Posterior vena cava (tissue), 2 donors: ENCODE measurements around the gene ZBTB2. TPM values are rescaled to one million over a fixed set of nuclear protein-coding genes. Genes with fewer than 3 reads are reported as not detected.
"Not testable (repeated sequence)": the region's sequence is repeated elsewhere in the genome, so short reads cannot be mapped to it uniquely, and the experiment has no call there.

Experiments
- DNase-seq: peaks from one replicate; pipeline ENCODE4 v3.0.0-alpha.2; 2020; ENCODE audit warnings: low spot score
- intact Hi-C, 2 donors: fragments of 100-400 bp; cut with DNase I; formaldehyde crosslinking; loops; one replicate each; pipeline versions ENCODE4 v1.14.1 to v1.14.2; 2022 to 2023
- total RNA-seq, 2 donors: library from RNA; stranded (reverse); fragmentation: NEBNext Ultra II Directional; extraction: Animal tissue kit (Norgen Biotek cat#: 25700); gene quantifications; one replicate each; pipeline ENCODE4 v1.2.1, GENCODE V29; 2021
- donor health status: DM: yes; HTN: yes; CAD: no.
- donor health status: DM: yes; HTN: yes; CAD: no.

The ZBTB2 gene
- total RNA-seq, 2 donors from 2014 or later = 8.7 to 9.5 TPM

DNA sequence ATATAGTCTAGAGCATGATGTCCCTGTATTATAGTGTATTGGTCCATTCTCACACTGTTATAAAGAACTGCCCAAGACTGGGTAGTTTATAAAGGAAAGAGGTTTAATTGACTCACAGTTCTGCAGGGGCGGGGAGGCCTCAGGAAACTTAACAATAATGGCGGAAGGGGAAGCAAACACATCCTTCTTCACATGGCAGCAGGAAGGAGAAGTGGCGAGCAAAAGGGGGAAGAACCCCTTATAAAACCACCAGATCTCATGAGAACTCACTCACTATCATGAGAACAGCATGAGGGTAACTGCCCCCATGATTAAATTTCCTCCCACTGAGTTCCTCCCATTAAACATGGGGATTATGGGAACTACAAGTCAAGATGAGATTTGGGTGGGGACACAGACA is 75.7 kb downstream of the ZBTB2 start:
- intact Hi-C loops, DNase-seq: not testable (repeated sequence)

Other genes with a start within 250 kb of the ZBTB2 start
- gene AKAP12, start 151.6 kb downstream of the ZBTB2 start, total RNA-seq = 100 to 1,000 TPM; 140 to 146 TPM
- 10 to 100 TPM; 13.8 to 16.2 TPM for gene RMND1, start 60.6 kb upstream of the ZBTB2 start, total RNA-seq
- 1 to 10 TPM; 1.3 to 1.7 TPM for gene CCDC170, start 102.5 kb upstream of the ZBTB2 start, total RNA-seq